Karpas-422 (cell line): ENCODE results near the gene TMUB1. TPM values are rescaled to one million over a fixed set of nuclear protein-coding genes. Genes with fewer than 3 reads are reported as not detected.

ENCODE experiments used
- DNase-seq: peaks from one replicate; pipeline ENCODE4 v3.0.0-alpha.2; 2015
- H2AFZ ChIP-seq: fragments of 200-600 bp; sonication (generic); 2 replicates; pipeline ENCODE4 v1.6.1; 2014; ENCODE audit warnings: antibody characterized with exemption, low read length, mixed read lengths
- H3K27ac ChIP-seq: fragments of 200-600 bp; sonication (generic); 2 replicates; pipeline ENCODE4 v1.5.1; 2014; ENCODE audit warnings: mild to moderate bottlenecking, low read length, moderate library complexity
- H3K27me3 ChIP-seq: fragments of 200-600 bp; sonication (generic); 2 replicates; pipeline ENCODE4 v1.6.1; 2014; ENCODE audit warnings: low read length, mixed read lengths
- H3K36me3 ChIP-seq: fragments of 200-600 bp; sonication (generic); 2 replicates; pipeline ENCODE4 v1.6.1; 2014; ENCODE audit warnings: low read length, mixed read lengths; ENCODE audit not compliant: insufficient read depth
- H3K4me1 ChIP-seq: fragments of 200-600 bp; sonication (generic); 2 replicates; pipeline ENCODE4 v1.6.1; 2014; ENCODE audit warnings: mild to moderate bottlenecking, low read length, mixed read lengths
- H3K4me2 ChIP-seq: fragments of 200-600 bp; sonication (generic); 2 replicates; pipeline ENCODE4 v1.6.1; 2014; ENCODE audit warnings: low read length, low read depth, mild to moderate bottlenecking; ENCODE audit not compliant: poor library complexity, severe bottlenecking
- H3K4me3 ChIP-seq: fragments of 200-600 bp; sonication (generic); 2 replicates; pipeline ENCODE4 v1.5.1; 2014; ENCODE audit warnings: mild to moderate bottlenecking, antibody characterized with exemption, low read length, mixed read lengths
- H3K79me2 ChIP-seq: fragments of 200-600 bp; sonication (generic); 2 replicates; pipeline ENCODE4 v1.6.1; 2014; ENCODE audit warnings: mild to moderate bottlenecking, low read length, mixed read lengths
- H3K9ac ChIP-seq: fragments of 200-600 bp; sonication (generic); 2 replicates; pipeline ENCODE4 v1.6.0; 2014; ENCODE audit warnings: low read length
- H3K9me2 ChIP-seq: fragments of 200-600 bp; sonication (generic), shearing (Covaris generic); replicated peaks from 2 replicates; pipeline ENCODE4 v1.6.0; 2014; ENCODE audit warnings: mild to moderate bottlenecking, low read length, moderate library complexity; ENCODE audit not compliant: insufficient read depth
- H3K9me3 ChIP-seq: fragments of 300-700, 200-600 bp; sonication (generic); 2 replicates; pipeline ENCODE4 v1.6.1; 2014; ENCODE audit warnings: low read length, mixed read lengths
- H4K20me1 ChIP-seq: fragments of 200-600 bp; sonication (generic); 2 replicates; pipeline ENCODE4 v1.6.1; 2014; ENCODE audit warnings: mild to moderate bottlenecking, antibody characterized with exemption, low read length, low read depth; ENCODE audit not compliant: insufficient read depth
- total RNA-seq: library from RNA; depleted of rRNA; stranded (reverse); fragments of >200 nt; shearing (Covaris generic); gene quantifications from 2 replicates; pipeline ENCODE4 v1.2.3, GENCODE V29; 2014; ENCODE audit warnings: low replicate concordance; rRNA removed

The TMUB1 gene, protein sequence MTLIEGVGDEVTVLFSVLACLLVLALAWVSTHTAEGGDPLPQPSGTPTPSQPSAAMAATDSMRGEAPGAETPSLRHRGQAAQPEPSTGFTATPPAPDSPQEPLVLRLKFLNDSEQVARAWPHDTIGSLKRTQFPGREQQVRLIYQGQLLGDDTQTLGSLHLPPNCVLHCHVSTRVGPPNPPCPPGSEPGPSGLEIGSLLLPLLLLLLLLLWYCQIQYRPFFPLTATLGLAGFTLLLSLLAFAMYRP
- 30.9 and 56.4 TPM in 2 replicates for total RNA-seq

- peak within 1 kb of the TSS; percentile 85 for H2AFZ ChIP-seq
- peak within 1 kb of the TSS; percentile 77 for H3K4me2 ChIP-seq
- peaks cover 45% of the 10 kb centered on the region for H3K4me1 ChIP-seq
- H3K4me3 ChIP-seq, result peak within 1 kb of the TSS; percentile 93
- H3K27ac ChIP-seq, result peak within 1 kb of the TSS; percentile 63
- peaks cover 41% of the 10 kb centered on the region for H3K79me2 ChIP-seq
- no peaks in the 10 kb centered on the region for H3K9me2 ChIP-seq
- no peaks in the 10 kb centered on the region for H3K9me3 ChIP-seq
- H3K36me3 ChIP-seq, result no peaks in the 10 kb centered on the region; the same call in 1 of the 2 replicates
- DNase-seq, result peak; percentile 92
- H3K27me3 ChIP-seq, result no peaks in the 10 kb centered on the region
- peak within 1 kb of the TSS; percentile 94 for H3K9ac ChIP-seq
- H4K20me1 ChIP-seq, result peaks cover 4% of the 10 kb centered on the region; the same call in 1 of the 2 replicates
These were observed at the start of gene TMUB1 for GRCh38 chr7:151083071-151083823. TSS of gene TMUB1 (minus strand) at chr7:151083493. CDS start at chr7:151082563, 930 bp downstream.

GRCh38 chr7:151132461-151133205 is 49.3 kb upstream of the TMUB1 start:
- no peak overlapping the region for H3K4me3 ChIP-seq

GRCh38 chr7:151131592-151132293 is 48.5 kb upstream of the TMUB1 start:
- Histone ChIP-seq H3K36me3 (no peaks in the 10 kb centered on the region), H4K20me1 (0 out of 2 replicates have a peak, but pooled peaks cover 2% of the 10 kb centered on the region), H3K9me2 (no peaks in the 10 kb centered on the region), H3K4me2 (no peak overlapping the region), H3K4me1 (no peaks in the 10 kb centered on the region), H3K27me3 (no peaks in the 10 kb centered on the region), H3K4me3 (no peak overlapping the region), H2AFZ (no peak overlapping the region), H3K27ac (no peak overlapping the region), H3K79me2 (no peaks in the 10 kb centered on the region), H3K9ac (no peak overlapping the region), H3K9me3 (no peaks in the 10 kb centered on the region)
- no peak for DNase-seq

More at GRCh38 chr7:151132461-151133205, 49.3 kb upstream of the TMUB1 start:
- Histone ChIP-seq H3K9ac (no peak overlapping the region), H3K9me2 (no peaks in the 10 kb centered on the region), H3K4me1 (no peaks in the 10 kb centered on the region), H3K36me3 (no peaks in the 10 kb centered on the region), H2AFZ (no peak overlapping the region), H4K20me1 (no peaks in the 10 kb centered on the region), H3K79me2 (no peaks in the 10 kb centered on the region), H3K4me2 (no peak overlapping the region), H3K27ac (no peak overlapping the region), H3K27me3 (no peaks in the 10 kb centered on the region), H3K9me3 (no peaks in the 10 kb centered on the region)
- no peak for DNase-seq

DNA sequence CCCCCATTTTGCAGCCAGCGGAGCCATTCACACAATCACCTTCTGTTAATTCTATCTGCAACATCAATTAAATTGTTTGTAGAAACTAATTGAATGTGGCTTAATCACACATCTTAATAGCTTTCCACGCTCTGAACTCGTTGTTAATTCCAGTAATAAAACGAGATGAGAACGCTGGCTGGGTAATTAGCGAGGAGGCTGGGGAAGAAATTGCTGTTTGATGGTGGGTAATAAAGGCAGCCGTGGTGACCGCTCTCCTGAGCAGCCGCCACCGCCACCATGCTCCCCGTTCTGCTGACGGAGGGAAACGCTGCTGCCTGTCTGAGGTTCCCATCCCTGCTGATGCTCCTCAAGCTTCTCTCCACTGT is 47.9 kb upstream of the TMUB1 start:
- Histone ChIP-seq H3K9ac (no peak overlapping the region), H3K27me3 (no peaks in the 10 kb centered on the region), H3K4me1 (no peaks in the 10 kb centered on the region), H3K4me2 (no peak overlapping the region), H2AFZ (no peak overlapping the region), H3K36me3 (no peaks in the 10 kb centered on the region), H3K79me2 (no peaks in the 10 kb centered on the region), H3K27ac (no peak overlapping the region), H3K9me2 (no peaks in the 10 kb centered on the region), H3K4me3 (no peak overlapping the region), H4K20me1 (0 out of 2 replicates have a peak, but pooled peaks cover 3% of the 10 kb centered on the region), H3K9me3 (no peaks in the 10 kb centered on the region)
- DNase-seq, result no peak

DNA sequence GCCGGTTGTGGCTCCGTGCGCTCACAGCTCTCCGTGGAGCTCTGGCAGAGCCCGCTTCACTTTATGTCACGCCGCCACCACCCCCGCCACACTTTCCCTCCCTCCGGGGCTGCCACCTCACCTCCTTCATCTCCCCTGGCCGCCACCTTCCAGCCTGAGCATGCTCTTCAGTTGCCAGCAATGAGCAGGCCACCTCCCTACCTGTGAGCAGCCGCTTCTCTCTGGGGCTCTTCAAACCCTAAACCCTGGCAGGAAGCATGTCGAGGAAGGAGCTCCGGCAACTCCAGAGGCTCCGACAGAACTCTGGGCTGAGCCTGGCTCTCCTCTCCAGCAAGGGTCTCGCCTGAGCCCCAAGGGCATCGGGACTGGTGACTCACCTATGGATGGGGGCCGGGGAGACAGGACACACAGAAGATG is 47.5 kb upstream of the TMUB1 start:
- H3K4me1 ChIP-seq, result no peaks in the 10 kb centered on the region
- H2AFZ ChIP-seq, result no peak overlapping the region
- no peaks in the 10 kb centered on the region for H3K36me3 ChIP-seq
- no peaks in the 10 kb centered on the region for H3K9me3 ChIP-seq
- no peak overlapping the region for H3K4me3 ChIP-seq
- no peaks in the 10 kb centered on the region for H3K27me3 ChIP-seq
- no peaks in the 10 kb centered on the region for H3K9me2 ChIP-seq
- H3K79me2 ChIP-seq, result no peaks in the 10 kb centered on the region
- H3K4me2 ChIP-seq, result no peak overlapping the region
- 0 out of 2 replicates have a peak, but pooled peaks cover 3% of the 10 kb centered on the region for H4K20me1 ChIP-seq
- no peak overlapping the region for H3K27ac ChIP-seq
- H3K9ac ChIP-seq, result no peak overlapping the region
- no peak for DNase-seq

DNA sequence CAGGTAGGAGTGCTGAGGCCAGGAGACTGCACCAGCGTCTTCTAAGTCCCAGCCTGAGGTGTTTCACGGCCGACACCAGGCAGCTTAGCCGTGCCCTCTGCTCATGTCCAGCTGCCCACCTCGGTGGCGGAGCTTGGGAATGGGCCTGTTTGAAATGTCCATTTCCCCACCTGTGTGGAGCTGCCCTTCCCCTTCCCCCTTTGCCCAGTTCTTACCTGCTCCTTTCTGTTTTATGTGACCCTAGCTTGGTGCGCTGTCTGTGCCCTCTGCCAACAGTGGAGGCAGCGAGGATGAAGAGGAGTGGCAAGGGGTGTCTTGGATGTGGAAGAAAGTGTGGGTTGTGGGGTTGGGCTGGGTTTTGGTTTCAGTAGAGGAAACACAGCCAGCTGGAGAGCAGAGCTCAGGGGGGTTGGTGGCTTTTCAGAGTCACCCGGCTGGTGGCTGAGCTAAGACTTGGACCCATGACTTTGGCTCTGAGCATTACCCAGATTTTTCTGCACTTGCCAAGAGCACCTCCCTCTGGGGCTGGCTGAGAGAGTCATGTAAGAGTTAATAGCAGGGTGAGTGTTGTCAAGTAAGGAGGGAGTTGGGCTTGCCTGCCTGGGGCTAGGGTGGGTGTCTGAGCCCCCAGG is 46.8 kb upstream of the TMUB1 start:
- Histone ChIP-seq H3K9me2 (no peaks in the 10 kb centered on the region), H3K4me3 (no peak overlapping the region), H3K79me2 (no peaks in the 10 kb centered on the region), H2AFZ (no peak overlapping the region), H3K36me3 (no peaks in the 10 kb centered on the region), H3K9ac (no peak overlapping the region), H3K4me1 (no peaks in the 10 kb centered on the region), H3K27ac (no peak overlapping the region), H3K9me3 (no peaks in the 10 kb centered on the region), H4K20me1 (0 out of 2 replicates have a peak, but pooled peaks cover 3% of the 10 kb centered on the region), H3K27me3 (no peaks in the 10 kb centered on the region), H3K4me2 (no peak overlapping the region)
- peak; percentile 46 for DNase-seq

DNA sequence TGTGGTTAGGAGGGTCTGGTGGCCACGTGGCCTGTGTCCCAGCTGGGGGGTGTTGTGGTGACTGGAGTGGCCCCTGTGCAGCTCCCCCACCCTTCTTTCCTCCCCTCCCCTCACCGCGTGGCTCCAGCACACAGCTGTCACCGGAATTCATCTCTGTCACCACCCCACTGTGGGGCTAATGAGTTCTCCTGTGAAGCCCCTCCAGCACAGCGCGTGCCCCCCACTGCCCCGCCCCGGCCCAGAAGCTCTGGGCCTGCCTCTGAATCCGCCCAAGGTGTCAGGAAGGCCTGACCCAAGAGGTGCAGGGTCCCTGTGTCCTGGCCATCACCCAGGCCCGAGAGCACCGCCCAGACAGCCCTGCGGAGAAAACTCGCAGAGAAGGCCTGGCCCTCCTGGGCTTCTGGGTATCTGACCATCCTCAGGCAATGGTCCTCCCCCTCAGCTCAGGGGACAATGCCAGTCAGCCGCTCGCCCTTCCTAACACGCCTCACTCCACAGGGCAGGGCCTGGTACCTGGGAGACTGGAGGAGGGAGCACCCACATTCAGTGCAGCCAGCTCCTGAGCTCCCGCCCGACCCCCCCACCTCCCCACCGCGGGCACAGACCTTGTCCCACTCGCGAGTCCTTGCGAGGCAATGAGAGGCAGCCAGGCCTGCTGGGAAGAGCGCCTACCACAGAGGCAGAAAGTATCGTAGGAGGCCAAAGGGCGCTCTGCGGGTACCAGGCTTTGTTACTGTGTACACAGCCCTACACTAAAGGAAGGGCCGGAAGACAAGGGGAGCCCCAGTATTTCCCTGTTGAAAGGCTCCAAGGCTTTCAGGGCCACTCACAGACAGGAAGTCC is 46.0 kb upstream of the TMUB1 start:
- no peak for DNase-seq
- Histone ChIP-seq H3K27me3 (no peaks in the 10 kb centered on the region), H3K9me2 (no peaks in the 10 kb centered on the region), H2AFZ (no peak overlapping the region), H3K79me2 (no peaks in the 10 kb centered on the region), H3K36me3 (no peaks in the 10 kb centered on the region), H3K4me1 (no peaks in the 10 kb centered on the region), H3K9me3 (no peaks in the 10 kb centered on the region), H3K9ac (no peak overlapping the region), H3K4me2 (no peak overlapping the region), H4K20me1 (peaks cover 7% of the 10 kb centered on the region; the same call in 1 of the 2 replicates), H3K4me3 (no peak overlapping the region), H3K27ac (no peak overlapping the region)
